ENCODE results near the gene SPAG16. TPM values are rescaled to one million over a fixed set of nuclear protein-coding genes. Genes with fewer than 3 reads are reported as not detected.

SPAG16 gene
- total and polyA plus RNA-seq, 2 donors (not counting 1 experiment from before 2014, with no cell fraction given) = 3.4 to 8.6 TPM

- Histone ChIP-seq H3K4me1 (ENCODE audit: control insufficient read depth in 2 of 2, insufficient read depth in 2 of 2, low read length in 2 of 2) (peaks cover 5 to 12% of the 10 kb centered on the region in 2 donors), H3K36me3 (replicated peaks in 1 of 2; ENCODE audit: control extremely low read depth in 1 of 2, control insufficient read depth in 1 of 2, extremely low read depth in 1 of 2, insufficient read depth in 2 of 2, low read length in 1 of 2) (no peaks in the 10 kb centered on the region), H2AFZ (ENCODE audit: insufficient read depth, low read depth, low read length, poor library complexity, severe bottlenecking) (peak overlapping the region; percentile 29), H3K79me2 (ENCODE audit: control insufficient read depth, insufficient read depth, low read length) (no peaks in the 10 kb centered on the region), H3K9ac (ENCODE audit: low read length) (no peak overlapping the region), H3K27me3 (replicated peaks in 1 of 4; ENCODE audit: control extremely low read depth in 1 of 4, control insufficient read depth in 3 of 4, insufficient read depth in 4 of 4, low read length in 3 of 4) (no peaks in the 10 kb centered on the region), H3K4me3 (ENCODE audit: control extremely low read depth in 1 of 5, extremely low read depth in 1 of 5, insufficient read depth in 1 of 5, low read depth in 2 of 5, low read length in 4 of 5) (no peak overlapping the region), H3K4me2 (replicated peaks; ENCODE audit: low read depth, low read length, poor library complexity, severe bottlenecking) (no peak overlapping the region), H3K27ac (ENCODE audit: low read length in 2 of 2) (no peak overlapping the region), H3K9me3 (ENCODE audit: control extremely low read depth in 1 of 3, control insufficient read depth in 2 of 3, insufficient read depth in 1 of 3, low read length in 2 of 3) (no peaks in the 10 kb centered on the region), H4K20me1 (ENCODE audit: control insufficient read depth, insufficient read depth, low read length, poor library complexity, severe bottlenecking) (no peaks in the 10 kb centered on the region)
- intact Hi-C loops (cut with micrococcal nuclease) = loop anchor here (5.0 kb wide), 1 partner anchor 555 kb away; no protein-coding TSS in a partner anchor
- no peak for DNase-seq
- Mint-ChIP-seq H3K9me3 (ENCODE audit: insufficient read depth) (no peaks in the 10 kb centered on the region), H3K27ac (peak overlapping the region; percentile 47), H3K27me3 (peaks cover 18% of the 10 kb centered on the region), H3K4me3 (no peak overlapping the region), H3K4me1 (peaks cover 30% of the 10 kb centered on the region)
- 97% methylated on average over 6 of the region's 6 CpGs for WGBS (ENCODE audit: insufficient coverage)
- POLR2A ChIA-PET = no interaction called here
- no peak for ATAC-seq (ENCODE audit: low read depth)
- CTCF ChIA-PET = interaction anchor here (1.0 to 2.1 kb wide), 2 partner anchors 88 to 465 kb away, joined by 3 to 8 read pairs; no protein-coding TSS in a partner anchor
- no peak for TF ChIP-seq EZH2 (IDR thresholded peaks at IDR 0.05; ENCODE audit: borderline replicate concordance, insufficient read depth, low read depth, low read length, poor library complexity, severe bottlenecking)
- TF ChIP-seq CTCF (IDR thresholded peaks at IDR 0.05) = no peak
Observed at GRCh38 chr2:213241817-213242216, 42.4 kb upstream of the SPAG16 start.

- Mint-ChIP-seq H3K9me3 (ENCODE audit: insufficient read depth) (no peaks in the 10 kb centered on the region), H3K4me1 (peaks cover 25% of the 10 kb centered on the region), H3K27ac (no peak overlapping the region), H3K4me3 (no peak overlapping the region), H3K27me3 (peaks cover 12% of the 10 kb centered on the region)
- Histone ChIP-seq H3K9ac (ENCODE audit: low read length) (no peak overlapping the region), H4K20me1 (ENCODE audit: control insufficient read depth, insufficient read depth, low read length, poor library complexity, severe bottlenecking) (no peaks in the 10 kb centered on the region), H2AFZ (ENCODE audit: insufficient read depth, low read depth, low read length, poor library complexity, severe bottlenecking) (no peak overlapping the region), H3K4me3 (ENCODE audit: control extremely low read depth in 1 of 5, extremely low read depth in 1 of 5, insufficient read depth in 1 of 5, low read depth in 2 of 5, low read length in 4 of 5) (no peak overlapping the region), H3K4me2 (replicated peaks; ENCODE audit: low read depth, low read length, poor library complexity, severe bottlenecking) (no peak overlapping the region), H3K36me3 (replicated peaks in 1 of 2; ENCODE audit: control extremely low read depth in 1 of 2, control insufficient read depth in 1 of 2, extremely low read depth in 1 of 2, insufficient read depth in 2 of 2, low read length in 1 of 2) (no peaks in the 10 kb centered on the region), H3K9me3 (ENCODE audit: control extremely low read depth in 1 of 3, control insufficient read depth in 2 of 3, insufficient read depth in 1 of 3, low read length in 2 of 3) (no peaks in the 10 kb centered on the region), H3K79me2 (ENCODE audit: control insufficient read depth, insufficient read depth, low read length) (no peaks in the 10 kb centered on the region), H3K27me3 (replicated peaks in 1 of 4; ENCODE audit: control extremely low read depth in 1 of 4, control insufficient read depth in 3 of 4, insufficient read depth in 4 of 4, low read length in 3 of 4) (no peaks in the 10 kb centered on the region), H3K27ac (ENCODE audit: low read length in 2 of 2) (no peak overlapping the region), H3K4me1 (ENCODE audit: control insufficient read depth in 2 of 2, insufficient read depth in 2 of 2, low read length in 2 of 2) (peaks cover 5 to 12% of the 10 kb centered on the region in 2 donors)
- ATAC-seq (ENCODE audit: low read depth) (no peak), DNase-seq (no peak)
- WGBS (ENCODE audit: insufficient coverage) = no CpG with 5 or more reads among the region's 1 CpG
- ChIA-PET CTCF (interaction anchor here (1.0 to 2.4 kb wide), 6 partner anchors 11 to 465 kb away, joined by 3 to 10 read pairs (median 6); partner anchors contain the start of gene IKZF2), POLR2A (no interaction called here)
- TF ChIP-seq EZH2 (IDR thresholded peaks at IDR 0.05; ENCODE audit: borderline replicate concordance, insufficient read depth, low read depth, low read length, poor library complexity, severe bottlenecking) = no peak
- no peak for TF ChIP-seq CTCF (IDR thresholded peaks at IDR 0.05)
- intact Hi-C loops (cut with micrococcal nuclease) = loop anchor here (5.0 kb wide), 1 partner anchor 555 kb away; no protein-coding TSS in a partner anchor
Observed at GRCh38 chr2:213242653-213243052, 41.6 kb upstream of the SPAG16 start.

Data from B cell (primary cell).